GM18951 (cell line): ENCODE results near the gene MIOS.

Source experiments
- POLR2A ChIP-seq: IDR thresholded peaks from 4 replicates; pipeline ENCODE4 v1.6.1; 2011; ENCODE audit warnings: mild to moderate bottlenecking; ENCODE audit not compliant: insufficient read length, insufficient read depth; ENCODE audit errors: extremely low read depth
- in situ Hi-C: fragments of 300-500 bp; cut with MboI; formaldehyde crosslinking; loops from one replicate; pipeline ENCODE4 v1.12.0; 2022; ENCODE audit warnings: low sequenced_read_pairs, mixed read lengths, inconsistent platforms; ENCODE audit not compliant: unreplicated experiment

MIOS gene

GRCh38 chr7:7620236-7620635 lies 53.6 kb downstream of the MIOS start:
- in situ Hi-C loops: no loop called here
- no peak for TF ChIP-seq POLR2A

DNA sequence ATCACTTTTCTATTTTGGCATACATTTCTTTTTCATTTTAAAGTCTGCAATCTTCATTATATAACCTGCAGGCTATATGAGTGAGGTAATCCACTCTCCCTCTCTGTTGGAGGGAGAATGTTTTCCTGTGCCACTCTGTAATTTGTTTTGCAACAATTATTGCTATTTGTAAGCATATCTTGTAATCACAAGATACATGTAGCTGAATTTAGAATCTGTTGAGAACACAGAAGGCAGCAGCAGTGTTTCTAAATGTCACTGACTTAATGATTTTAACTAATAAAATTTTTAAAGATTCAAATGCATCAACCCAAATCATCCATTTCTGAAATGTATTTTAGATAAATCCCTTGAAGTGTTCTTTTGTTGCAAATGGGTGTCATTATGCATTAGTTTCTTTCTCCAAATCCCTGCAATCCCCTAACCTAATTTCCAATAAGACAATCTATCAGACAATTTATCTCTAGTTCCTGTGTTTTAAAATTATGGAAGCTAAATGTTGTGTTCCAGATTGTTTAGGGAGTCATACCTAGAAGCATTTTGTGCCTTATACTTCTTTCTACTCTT lies 54.0 kb downstream of the MIOS start:
- TF ChIP-seq POLR2A: no peak
- in situ Hi-C loops: no loop called here

- no peak for TF ChIP-seq POLR2A
- in situ Hi-C loops: no loop called here
These were observed 61.8 kb downstream of the MIOS start for GRCh38 chr7:7628476-7628875.

GRCh38 chr7:7630626-7631329 lies 64.1 kb downstream of the MIOS start:
- TF ChIP-seq POLR2A: no peak
- in situ Hi-C loops: no loop called here

DNA sequence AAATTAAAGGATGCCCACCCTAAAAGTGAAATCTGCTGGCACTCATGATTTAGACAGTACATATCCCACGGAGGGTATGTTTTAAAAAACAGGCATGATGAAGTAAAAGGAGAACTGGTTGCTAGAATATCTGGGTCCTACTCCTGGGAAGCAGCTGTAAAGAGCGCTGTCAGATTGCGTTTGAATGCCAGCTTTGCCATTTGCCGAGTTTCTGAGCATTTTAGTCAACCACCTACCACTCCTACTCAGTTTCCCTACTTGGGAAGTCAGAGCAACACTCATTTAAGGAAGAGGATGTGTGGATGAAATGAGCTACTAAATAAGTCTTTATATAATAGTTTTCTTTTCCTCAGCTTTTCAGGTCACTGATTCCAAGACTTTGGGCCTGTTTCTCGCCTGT lies 72.7 kb downstream of the MIOS start:
- no peak for TF ChIP-seq POLR2A
- in situ Hi-C loops: no loop called here

DNA sequence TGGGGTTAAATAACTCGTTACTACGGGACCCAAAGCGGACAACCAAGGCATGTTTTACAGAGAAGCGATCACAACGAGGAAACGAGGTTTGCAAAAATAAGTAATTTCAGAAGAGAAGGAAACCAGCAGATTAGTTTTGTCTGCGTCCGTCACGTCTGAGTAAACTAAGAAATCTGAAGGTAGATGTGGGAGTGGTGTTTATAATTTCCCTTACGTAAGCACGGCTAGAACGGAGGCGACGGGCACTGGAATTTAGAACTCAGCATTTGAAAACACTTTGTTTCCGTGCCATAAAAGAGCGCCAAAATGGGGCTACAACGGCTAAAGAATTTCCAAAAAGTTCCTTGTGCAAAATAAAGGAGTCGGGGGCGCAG lies 73.2 kb downstream of the MIOS start:
- in situ Hi-C loops: no loop called here
- TF ChIP-seq POLR2A: no peak

- peak; percentile 72 for TF ChIP-seq POLR2A
- in situ Hi-C loops: no loop called here
These were observed 73.8 kb downstream of the MIOS start, which contains the start of gene UMAD1 for GRCh38 chr7:7640221-7641128. Gene UMAD1, plus strand, starts transcription at chr7:7640752. Its CDS starts 32,620 bp downstream, at chr7:7673372.

- TF ChIP-seq POLR2A: no peak
- in situ Hi-C loops: no loop called here
These were observed 74.5 kb downstream of the MIOS start for GRCh38 chr7:7641129-7641663.

DNA sequence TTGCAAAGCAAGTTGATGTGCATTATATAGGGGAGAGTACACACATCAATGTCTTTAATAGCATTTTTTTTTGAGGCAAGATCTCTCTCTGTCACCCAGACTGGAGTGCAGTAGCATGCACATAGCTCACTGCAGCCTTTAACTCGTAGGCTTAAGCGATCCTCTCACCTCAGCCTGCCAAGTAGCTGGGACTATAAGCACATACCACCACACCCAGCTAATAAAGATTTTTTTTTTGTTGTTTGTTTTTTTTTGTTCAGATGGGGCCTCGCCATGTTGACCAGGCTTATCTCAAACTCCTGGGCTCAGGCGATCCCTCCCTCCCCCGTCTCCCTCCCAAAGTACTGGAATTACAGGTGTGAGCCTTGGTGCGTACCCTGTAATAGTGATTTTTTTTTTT lies 75.4 kb downstream of the MIOS start:
- in situ Hi-C loops: no loop called here

DNA sequence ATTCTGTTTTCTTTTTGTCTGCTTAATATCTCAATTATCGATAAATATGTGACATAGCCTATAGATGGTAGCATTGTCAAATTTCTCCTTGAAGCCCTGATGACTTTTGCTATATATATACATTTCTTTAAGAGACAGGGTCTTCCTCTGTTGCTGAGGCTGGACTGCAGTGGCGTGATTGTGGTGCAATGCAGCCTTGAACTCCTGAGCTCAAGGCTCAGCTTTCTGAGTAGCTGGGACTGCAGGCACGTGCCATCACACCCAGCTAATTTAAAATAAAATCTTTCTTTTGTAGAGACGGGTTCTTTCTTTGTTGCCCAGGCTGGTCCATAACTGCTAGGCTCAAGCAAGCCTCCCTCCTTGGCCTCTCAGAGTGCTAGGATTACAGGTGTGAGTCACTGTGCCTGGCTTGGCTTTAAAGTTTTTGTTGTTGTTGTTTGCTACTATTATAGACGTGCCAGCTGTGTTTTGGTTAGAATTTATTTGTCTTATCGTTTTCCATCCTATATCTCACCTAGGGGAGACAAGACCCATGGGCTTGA lies 80.9 kb downstream of the MIOS start:
- in situ Hi-C loops: no loop called here
- no peak for TF ChIP-seq POLR2A

More for the DNA sequence above, 75.4 kb downstream of the MIOS start:
- no peak for TF ChIP-seq POLR2A

- no peak for TF ChIP-seq POLR2A
- in situ Hi-C loops: no loop called here
These were observed 84.1 kb downstream of the MIOS start for GRCh38 chr7:7650682-7651206.

GRCh38 chr7:7651479-7651878 lies 84.8 kb downstream of the MIOS start:
- TF ChIP-seq POLR2A: no peak
- in situ Hi-C loops: no loop called here
